Raji (cell line): ENCODE data around the gene RIC3.

Experiments
- POLR2A ChIP-seq: IDR thresholded peaks from 2 replicates; pipeline ENCODE4 v1.6.1; 2011; ENCODE audit warnings: low read depth, low read length, control low read depth; ENCODE audit not compliant: insufficient read depth

Gene RIC3

GRCh38 chr11:8059571-8060011 lies 109.2 kb downstream of the RIC3 start:
- no peak for TF ChIP-seq POLR2A

GRCh38 chr11:8059030-8059429 lies 109.8 kb downstream of the RIC3 start:
- TF ChIP-seq POLR2A: no peak

GRCh38 chr11:8058216-8058615 lies 110.6 kb downstream of the RIC3 start:
- no peak for TF ChIP-seq POLR2A

GRCh38 chr11:8056810-8057463 lies 111.9 kb downstream of the RIC3 start:
- TF ChIP-seq POLR2A: no peak
